RWPE1 (cell line): Measurements from ENCODE around the gene SLC4A2.
A peak's percentile ranks its signal among the peaks of the same experiment; 100 is the strongest.

ENCODE experiments used
- CTCF ChIA-PET: fragments of 350-600 bp; sonication (Branson Sonifier 250); formaldehyde crosslinking; extraction: SDS; loops from one replicate; lab custom pipeline; 2021; lab: Yijun Ruan, JAX
- POLR2A ChIA-PET: fragments of 400-600 bp; formaldehyde crosslinking; extraction: SDS; loops from one replicate; lab custom pipeline; 2020; ENCODE audit warnings: antibody characterized with exemption; ENCODE audit not compliant: low non-redundant PET; lab: Yijun Ruan, JAX
- DNase-seq: peaks from one replicate; pipeline ENCODE4 v3.0.0; 2012; ENCODE audit warnings: low spot score
- H3K27ac ChIP-seq: fragments of 450-650 bp; 2 replicates; pipeline ENCODE4 v1.5.1; 2017
- CTCF ChIP-seq: fragments of 450-650 bp; conservative IDR thresholded peaks from 2 replicates; pipeline ENCODE4 v1.5.1; 2017; ENCODE audit warnings: low read depth, mild to moderate bottlenecking

SLC4A2 gene

DNA sequence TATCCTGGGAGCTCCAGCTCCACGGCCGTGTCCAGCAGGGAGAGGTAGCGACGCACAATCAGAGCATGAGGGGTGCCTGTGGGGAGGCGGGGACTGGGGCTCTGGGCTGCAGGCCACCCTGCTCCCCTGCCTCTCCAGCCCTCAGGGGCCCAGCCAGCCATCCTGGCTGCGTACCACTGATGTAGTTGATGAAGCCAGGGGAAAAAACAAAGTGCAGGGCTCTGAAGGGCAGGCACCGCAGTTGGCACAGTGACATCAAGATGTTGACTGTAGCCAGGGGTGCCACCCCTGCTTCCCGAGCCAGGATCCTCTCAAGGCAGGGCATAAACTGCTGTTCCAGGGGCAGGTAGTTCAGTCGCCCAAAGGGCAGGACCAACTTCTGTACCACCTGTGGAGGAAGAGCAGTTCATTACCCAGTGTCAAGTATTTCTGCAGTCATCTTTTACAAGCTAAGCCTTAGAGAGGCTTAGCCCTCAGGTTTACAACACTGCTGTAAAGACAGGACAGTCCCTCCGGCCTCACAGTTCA lies 18.4 kb downstream of the SLC4A2 start:
- DNase-seq: no peak
- CTCF ChIA-PET: interaction anchor here (1.1 kb wide), 1 partner anchor 112 kb away, joined by 3 read pairs; no protein-coding TSS in a partner anchor
- POLR2A ChIA-PET: interaction anchor here (1.4 kb wide), 1 partner anchor 10 kb away, joined by 4 read pairs; no protein-coding TSS in a partner anchor

GRCh38 chr7:151078233-151079040 lies 19.0 kb downstream of the SLC4A2 start:
- ChIA-PET CTCF (no interaction called here), POLR2A (no interaction called here)
- no peak for TF ChIP-seq CTCF
- DNase-seq: no peak
- H3K27ac ChIP-seq: peak overlapping the region; percentile 99

More for the DNA sequence above, 18.4 kb downstream of the SLC4A2 start:
- peak overlapping the region; percentile 99 for H3K27ac ChIP-seq
- TF ChIP-seq CTCF: no peak

DNA sequence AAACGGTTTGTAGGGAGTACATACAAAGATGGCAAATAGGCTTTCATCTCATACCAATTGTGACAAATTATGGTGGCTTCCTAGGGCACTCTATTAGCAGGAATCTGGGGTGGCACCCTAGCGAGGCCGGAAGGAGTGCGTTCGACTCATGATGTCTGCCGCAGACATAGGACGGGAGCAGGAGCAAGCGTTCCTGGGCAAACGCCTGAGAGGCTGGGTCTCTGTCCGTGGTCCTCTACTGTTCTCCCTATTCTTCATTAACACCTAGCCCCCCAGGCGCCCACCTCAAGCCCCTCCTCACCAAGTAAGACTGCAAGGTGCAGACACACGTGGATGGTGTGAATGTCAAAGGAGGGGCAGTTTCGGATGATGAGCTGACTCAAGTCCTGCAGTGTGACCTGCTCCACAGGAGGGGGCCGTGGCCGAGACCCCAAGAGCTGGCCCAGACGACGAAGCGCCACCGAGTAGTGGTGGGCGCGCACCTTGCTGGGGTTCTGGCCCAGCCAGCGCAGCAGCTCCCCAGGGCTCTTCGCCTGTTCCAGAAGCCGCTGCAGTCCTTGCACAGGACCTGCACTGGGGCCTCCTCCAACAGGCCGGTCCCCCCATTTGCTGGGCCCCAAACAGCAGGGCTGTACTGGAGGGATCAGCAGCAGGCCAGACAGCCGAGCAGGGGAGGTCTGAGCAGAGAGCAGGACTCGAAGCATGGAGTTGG lies 20.0 kb downstream of the SLC4A2 start:
- CTCF ChIA-PET: no interaction called here
- peak overlapping the region; percentile 99 for H3K27ac ChIP-seq
- no peak for TF ChIP-seq CTCF
- no peak for DNase-seq
- POLR2A ChIA-PET: no interaction called here

- DNase-seq: no peak
- H3K27ac ChIP-seq: peak overlapping the region; percentile 99
- POLR2A ChIA-PET: interaction anchor here (0.9 kb wide), 1 partner anchor 36 kb away, joined by 5 read pairs; no protein-coding TSS in a partner anchor
- no peak for TF ChIP-seq CTCF
- CTCF ChIA-PET: no interaction called here
Measured at GRCh38 chr7:151080067-151080521, 20.7 kb downstream of the SLC4A2 start.

DNA sequence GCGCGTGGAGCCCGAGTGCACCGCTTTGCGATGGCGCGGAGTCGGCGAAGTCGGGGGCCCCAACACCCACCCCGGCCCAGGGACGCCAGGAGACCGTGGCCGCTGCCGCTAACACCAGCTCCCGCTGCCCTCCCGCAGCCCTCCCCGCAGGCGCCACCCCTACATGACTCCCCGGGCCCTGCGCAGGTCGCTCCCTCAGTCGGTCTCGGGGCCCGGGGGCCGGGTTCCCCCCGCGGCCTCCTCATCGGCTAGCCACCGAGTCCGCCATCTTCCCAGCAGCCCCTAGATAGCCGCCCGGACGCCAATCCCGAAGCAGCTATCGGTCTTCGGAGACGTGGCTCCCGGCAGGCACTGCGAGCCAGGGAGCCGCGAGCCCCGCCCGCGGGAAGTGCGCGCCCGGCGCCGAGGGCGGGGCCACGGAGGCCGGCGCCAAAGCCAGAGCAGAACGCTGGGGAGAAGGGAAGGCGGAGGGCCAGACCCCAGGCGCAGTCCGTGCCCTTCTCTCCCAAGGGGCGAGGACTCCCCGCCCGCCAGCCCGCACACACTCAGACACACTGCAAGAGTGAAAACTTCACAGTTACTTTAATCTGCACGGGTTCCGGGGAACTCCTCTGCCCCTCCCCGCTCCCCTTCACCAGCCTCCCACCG lies 21.3 kb downstream of the SLC4A2 start, which contains the start of gene FASTK:
FASTK (minus strand) TSS at position 288 of the 648 bp plus-strand sequence; CDS start at position 245, 43 bp downstream.
- CTCF ChIA-PET: interaction anchor here (0.6 kb wide), 1 partner anchor 70 kb away, joined by 3 read pairs; no protein-coding TSS in a partner anchor
- no peak for TF ChIP-seq CTCF
- peak; percentile 87 for DNase-seq
- POLR2A ChIA-PET: interaction anchor here (0.6 to 0.9 kb wide), 3 partner anchors 17 to 35 kb away, joined by 3 to 5 read pairs (median 3); no protein-coding TSS in a partner anchor
- H3K27ac ChIP-seq: peak within 1 kb of the TSS; percentile 99
